CD4-positive, alpha-beta T cell treated with Interleukin-15 for 4 hours (primary cell): ENCODE measurements around the gene RBMY1B.
"Not testable (repeated sequence)": the region's sequence is repeated elsewhere in the genome, so short reads cannot be mapped to it uniquely, and the experiment has no call there.

Experiments
- DNase-seq: peaks from one replicate; pipeline ENCODE4 v3.0.0-alpha.2; 2020; ENCODE audit warnings: low spot score

The RBMY1B gene

GRCh38 chrY:21511038-21511437 lies at the start of gene RBMY1B:
TSS of gene RBMY1B (plus strand) at chrY:21511338. CDS start at chrY:21513351, 2,013 bp downstream.
- not testable (repeated sequence) for DNase-seq

- DNase-seq, result not testable (repeated sequence)
These were observed 48.2 kb upstream of the RBMY1B start for GRCh38 chrY:21462915-21463314.

- no peak for DNase-seq
These were observed 28.2 kb upstream of the RBMY1B start for GRCh38 chrY:21482967-21483366.

GRCh38 chrY:21534579-21534978 lies 23.4 kb downstream of the RBMY1B start, which contains the start of gene RBMY1A1:
TSS of gene RBMY1A1 (plus strand) at chrY:21534879. CDS start at chrY:21536892, 2,013 bp downstream.
- not testable (repeated sequence) for DNase-seq

- not testable (repeated sequence) for DNase-seq
These were observed 48.3 kb downstream of the RBMY1B start for GRCh38 chrY:21559316-21559984.
